Skeletal muscle cell (primary cell): ENCODE data around the gene ATP6V1G2.
"Not testable (repeated sequence)": the region's sequence is repeated elsewhere in the genome, so short reads cannot be mapped to it uniquely, and the experiment has no call there.

Experiments
- DNase-seq: peaks from one replicate; pipeline ENCODE4 v3.0.0-alpha.2; 2010; ENCODE audit warnings: low read depth
- H3K4me3 ChIP-seq: 2 replicates; pipeline ENCODE4 v1.5.1; 2011; ENCODE audit warnings: low read depth, mild to moderate bottlenecking, control low read depth, low read length, moderate library complexity

ATP6V1G2 gene

GRCh38 chr6:31496826-31497225, 49.6 kb downstream of the ATP6V1G2 start:
- H3K4me3 ChIP-seq = not testable (repeated sequence)

GRCh38 chr6:31495580-31495979, 50.8 kb downstream of the ATP6V1G2 start:
- no peak for DNase-seq
- H3K4me3 ChIP-seq = peak overlapping the region; percentile 53

More at GRCh38 chr6:31496826-31497225, 49.6 kb downstream of the ATP6V1G2 start:
- not testable (repeated sequence) for DNase-seq
